ENCODE measurements around the gene CDC42EP1. TPM values are rescaled to one million over a fixed set of nuclear protein-coding genes. Genes with fewer than 3 reads are reported as not detected.

CDC42EP1 gene
- total RNA-seq, 1 experiment from 2014 or later, result 12.7 TPM

GRCh38 chr22:37561212-37562048 is 1.1 kb downstream of the CDC42EP1 start (continued):
- TF ChIP-seq GRHL2 (CRISPR knock-in tag; IDR thresholded peaks at IDR 0.05; ENCODE audit: insufficient replicate concordance, severe bottlenecking), result no peak
- TF ChIP-seq NFE2L1 (CRISPR knock-in tag; IDR thresholded peaks at IDR 0.05), result no peak
- TF ChIP-seq FOXP1 (CRISPR knock-in tag; IDR thresholded peaks at IDR 0.05; ENCODE audit: borderline replicate concordance), result 0 out of 2 replicates have a peak, but pooled peaks have one; percentile 36
- peak; percentile 97 for TF ChIP-seq ATF3 (CRISPR knock-in tag; conservative IDR thresholded peaks at IDR 0.05)
- TF ChIP-seq, protein P1, sequence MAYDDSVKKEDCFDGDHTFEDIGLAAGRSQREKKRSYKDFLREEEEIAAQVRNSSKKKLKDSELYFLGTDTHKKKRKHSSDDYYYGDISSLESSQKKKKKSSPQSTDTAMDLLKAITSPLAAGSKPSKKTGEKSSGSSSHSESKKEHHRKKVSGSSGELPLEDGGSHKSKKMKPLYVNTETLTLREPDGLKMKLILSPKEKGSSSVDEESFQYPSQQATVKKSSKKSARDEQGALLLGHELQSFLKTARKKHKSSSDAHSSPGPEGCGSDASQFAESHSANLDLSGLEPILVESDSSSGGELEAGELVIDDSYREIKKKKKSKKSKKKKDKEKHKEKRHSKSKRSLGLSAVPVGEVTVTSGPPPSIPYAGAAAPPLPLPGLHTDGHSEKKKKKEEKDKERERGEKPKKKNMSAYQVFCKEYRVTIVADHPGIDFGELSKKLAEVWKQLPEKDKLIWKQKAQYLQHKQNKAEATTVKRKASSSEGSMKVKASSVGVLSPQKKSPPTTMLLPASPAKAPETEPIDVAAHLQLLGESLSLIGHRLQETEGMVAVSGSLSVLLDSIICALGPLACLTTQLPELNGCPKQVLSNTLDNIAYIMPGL (CRISPR knock-in tag; IDR thresholded peaks at IDR 0.05), result peak; percentile 50
- TF ChIP-seq ZNF671 (CRISPR knock-in tag; IDR thresholded peaks at IDR 0.05), result no peak
- peak; percentile 70; the same call in 1 of the 2 replicates for TF ChIP-seq ZBTB21 (CRISPR knock-in tag; IDR thresholded peaks at IDR 0.05; ENCODE audit: borderline replicate concordance)
- peak; percentile 68; the same call in 1 of the 2 replicates for TF ChIP-seq USF1 (CRISPR knock-in tag; IDR thresholded peaks at IDR 0.05)
- TF ChIP-seq, protein P2, sequence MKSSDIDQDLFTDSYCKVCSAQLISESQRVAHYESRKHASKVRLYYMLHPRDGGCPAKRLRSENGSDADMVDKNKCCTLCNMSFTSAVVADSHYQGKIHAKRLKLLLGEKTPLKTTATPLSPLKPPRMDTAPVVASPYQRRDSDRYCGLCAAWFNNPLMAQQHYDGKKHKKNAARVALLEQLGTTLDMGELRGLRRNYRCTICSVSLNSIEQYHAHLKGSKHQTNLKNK (CRISPR knock-in tag; IDR thresholded peaks at IDR 0.05), result no peak
- no peak for TF ChIP-seq FOXP4 (CRISPR knock-in tag; IDR thresholded peaks at IDR 0.05)

- CTCF ChIA-PET, result interaction anchor here (0.5 to 20.7 kb wide), 26 partner anchors 8 to 390 kb away, joined by 3 to 728 read pairs (median 5); partner anchors contain the start of genes ANKRD54, GGA1, LGALS2 and PDXP
- Mint-ChIP-seq H3K4me3 (peak overlapping the region; percentile 73), H3K9me3 (no peaks in the 10 kb centered on the region), H3K4me1 (peaks cover 43% of the 10 kb centered on the region), H3K36me3 (no peaks in the 10 kb centered on the region), H3K27me3 (ENCODE audit: low read depth) (peaks cover 46% of the 10 kb centered on the region), H3K27ac (no peak overlapping the region)
- no peak for ATAC-seq
- POLR2A ChIA-PET, result interaction anchor here (0.6 to 1.5 kb wide), 5 partner anchors 10 to 1644 kb away, joined by 4 to 14 read pairs (median 6); no protein-coding TSS in a partner anchor
- TF ChIP-seq, protein P3, sequence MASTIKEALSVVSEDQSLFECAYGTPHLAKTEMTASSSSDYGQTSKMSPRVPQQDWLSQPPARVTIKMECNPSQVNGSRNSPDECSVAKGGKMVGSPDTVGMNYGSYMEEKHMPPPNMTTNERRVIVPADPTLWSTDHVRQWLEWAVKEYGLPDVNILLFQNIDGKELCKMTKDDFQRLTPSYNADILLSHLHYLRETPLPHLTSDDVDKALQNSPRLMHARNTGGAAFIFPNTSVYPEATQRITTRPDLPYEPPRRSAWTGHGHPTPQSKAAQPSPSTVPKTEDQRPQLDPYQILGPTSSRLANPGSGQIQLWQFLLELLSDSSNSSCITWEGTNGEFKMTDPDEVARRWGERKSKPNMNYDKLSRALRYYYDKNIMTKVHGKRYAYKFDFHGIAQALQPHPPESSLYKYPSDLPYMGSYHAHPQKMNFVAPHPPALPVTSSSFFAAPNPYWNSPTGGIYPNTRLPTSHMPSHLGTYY (CRISPR knock-in tag; IDR thresholded peaks at IDR 0.05), result no peak
- TF ChIP-seq ARID4B (CRISPR knock-in tag; IDR thresholded peaks at IDR 0.05; ENCODE audit: borderline replicate concordance) (no peak), FOXP1 (CRISPR knock-in tag; IDR thresholded peaks at IDR 0.05; ENCODE audit: borderline replicate concordance) (no peak), USF1 (CRISPR knock-in tag; IDR thresholded peaks at IDR 0.05) (no peak), ZNF138 (CRISPR knock-in tag; conservative IDR thresholded peaks at IDR 0.05) (no peak)
- TF ChIP-seq, protein P4, sequence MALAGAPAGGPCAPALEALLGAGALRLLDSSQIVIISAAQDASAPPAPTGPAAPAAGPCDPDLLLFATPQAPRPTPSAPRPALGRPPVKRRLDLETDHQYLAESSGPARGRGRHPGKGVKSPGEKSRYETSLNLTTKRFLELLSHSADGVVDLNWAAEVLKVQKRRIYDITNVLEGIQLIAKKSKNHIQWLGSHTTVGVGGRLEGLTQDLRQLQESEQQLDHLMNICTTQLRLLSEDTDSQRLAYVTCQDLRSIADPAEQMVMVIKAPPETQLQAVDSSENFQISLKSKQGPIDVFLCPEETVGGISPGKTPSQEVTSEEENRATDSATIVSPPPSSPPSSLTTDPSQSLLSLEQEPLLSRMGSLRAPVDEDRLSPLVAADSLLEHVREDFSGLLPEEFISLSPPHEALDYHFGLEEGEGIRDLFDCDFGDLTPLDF (CRISPR knock-in tag; IDR thresholded peaks at IDR 0.05), result no peak
- no peak for DNase-seq (ENCODE audit: low spot score)
These were observed 2.0 kb downstream of the CDC42EP1 start for GRCh38 chr22:37562049-37562875.

All from WTC11 (cell line).